Caki2 (cell line): Measurements from ENCODE around the gene COPS6. TPM values are rescaled to one million over a fixed set of nuclear protein-coding genes. Genes with fewer than 3 reads are reported as not detected.
"Not testable (repeated sequence)": the region's sequence is repeated elsewhere in the genome, so short reads cannot be mapped to it uniquely, and the experiment has no call there.

Source experiments
- DNase-seq: peaks from one replicate; pipeline ENCODE4 v3.0.0-alpha.2; 2015; ENCODE audit warnings: low read depth
- in situ Hi-C: cut with HindIII; loops from 2 replicates; pipeline ENCODE4 v1.10.0; 2016; ENCODE audit warnings: low sequenced_read_pairs, low pct_unique_long_range_greater_than_20kb, mixed read lengths
- total RNA-seq: library from RNA; depleted of rRNA; stranded (reverse); fragments of >200 nt; shearing (Covaris generic); gene quantifications from 2 replicates; pipeline ENCODE4 v1.2.3, GENCODE V29; 2014; ENCODE audit warnings: low replicate concordance

COPS6 gene
- total RNA-seq, 1 experiment from 2014 or later, result 92.5 TPM

DNA sequence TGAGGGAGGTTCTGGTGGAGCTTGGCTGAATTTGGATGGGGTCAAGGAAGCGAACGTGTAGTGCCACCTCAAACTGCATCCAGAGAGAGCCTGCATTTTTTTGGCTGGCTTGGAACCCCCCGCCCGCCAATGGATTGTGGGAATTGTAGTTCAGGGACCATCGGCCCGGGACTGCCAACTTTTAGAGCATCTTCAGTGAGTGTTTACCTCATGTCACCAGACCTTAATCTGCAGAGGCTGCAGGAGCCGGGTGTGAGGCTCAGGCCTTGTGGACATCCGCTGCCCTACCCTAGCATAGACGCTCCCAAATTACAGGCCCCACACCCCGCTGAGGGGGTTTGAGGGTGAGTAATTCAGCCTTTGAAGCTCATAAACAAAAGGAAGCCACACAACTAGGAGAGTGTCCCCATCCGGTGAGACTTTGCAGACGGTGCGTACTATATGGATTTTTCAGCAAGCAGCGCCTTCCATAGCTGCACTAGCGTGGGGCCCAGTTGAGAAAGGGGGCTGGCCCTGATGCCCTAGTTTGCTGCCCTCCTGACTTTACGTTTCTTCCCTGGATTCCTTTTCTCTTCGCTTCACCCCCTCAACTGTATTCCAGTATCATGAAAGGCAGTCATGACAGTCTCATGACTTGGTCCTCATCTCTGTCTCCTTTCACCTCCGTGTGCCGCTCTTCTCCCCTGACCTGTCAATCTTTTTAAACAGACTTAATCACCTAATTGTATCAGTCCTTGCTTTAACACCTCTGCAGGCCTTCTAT lies 31.4 kb downstream of the COPS6 start:
- in situ Hi-C loops, result no loop called here
- DNase-seq, result no peak

GRCh38 chr7:100120733-100121036 lies 31.9 kb downstream of the COPS6 start:
- in situ Hi-C loops, result no loop called here
- no peak for DNase-seq

DNA sequence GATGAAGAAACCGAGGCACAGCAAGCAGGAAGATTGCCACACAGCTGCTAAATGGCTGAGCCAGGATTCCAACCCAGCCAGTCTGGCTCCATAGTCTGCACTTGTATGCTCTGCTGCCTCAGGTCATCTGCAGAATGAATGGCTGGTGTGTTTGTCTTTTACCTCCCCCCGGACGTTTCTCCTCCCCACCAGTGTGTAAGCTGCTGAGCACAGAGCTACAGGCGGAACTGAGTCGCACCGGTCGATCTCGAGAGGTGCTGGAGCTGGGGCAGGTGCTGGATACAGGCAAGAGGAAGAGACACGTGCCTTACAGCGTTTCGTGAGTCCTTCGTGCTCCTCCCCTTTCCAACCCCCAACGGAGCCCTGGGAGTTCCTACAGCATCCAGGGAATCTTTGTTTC lies 33.3 kb downstream of the COPS6 start:
- in situ Hi-C loops, result no loop called here
- DNase-seq, result no peak

DNA sequence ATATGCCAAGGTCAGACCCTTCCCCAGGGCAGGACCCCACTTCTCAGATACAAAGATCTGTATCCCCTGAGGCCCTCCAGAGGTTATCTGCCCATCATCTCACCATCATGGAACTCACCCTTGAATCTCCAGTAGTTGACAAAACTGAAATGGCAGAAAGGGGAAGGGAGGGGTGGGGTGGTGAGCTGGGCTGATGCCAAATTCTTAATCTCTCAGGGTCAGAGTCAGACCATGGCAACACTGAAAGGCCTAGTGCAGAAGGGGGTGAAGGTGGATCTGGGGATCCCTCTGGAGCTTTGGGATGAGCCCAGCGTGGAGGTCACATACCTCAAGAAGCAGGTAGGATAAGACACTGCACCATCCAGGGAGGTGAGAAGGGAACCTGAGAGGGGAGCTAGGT lies 33.8 kb downstream of the COPS6 start:
- in situ Hi-C loops, result no loop called here
- no peak for DNase-seq

- in situ Hi-C loops, result no loop called here
- no peak for DNase-seq
Measured at GRCh38 chr7:100124301-100125230, 35.8 kb downstream of the COPS6 start.

- in situ Hi-C loops, result no loop called here
- DNase-seq, result no peak
Measured at GRCh38 chr7:100126239-100126930, 37.6 kb downstream of the COPS6 start.

- in situ Hi-C loops, result no loop called here
- peak; percentile 81 for DNase-seq
Measured at GRCh38 chr7:100126931-100127865, 38.4 kb downstream of the COPS6 start, which contains the start of gene MBLAC1. TSS of gene MBLAC1 (plus strand) at chr7:100126967. CDS start at chr7:100127396, 429 bp downstream.

DNA sequence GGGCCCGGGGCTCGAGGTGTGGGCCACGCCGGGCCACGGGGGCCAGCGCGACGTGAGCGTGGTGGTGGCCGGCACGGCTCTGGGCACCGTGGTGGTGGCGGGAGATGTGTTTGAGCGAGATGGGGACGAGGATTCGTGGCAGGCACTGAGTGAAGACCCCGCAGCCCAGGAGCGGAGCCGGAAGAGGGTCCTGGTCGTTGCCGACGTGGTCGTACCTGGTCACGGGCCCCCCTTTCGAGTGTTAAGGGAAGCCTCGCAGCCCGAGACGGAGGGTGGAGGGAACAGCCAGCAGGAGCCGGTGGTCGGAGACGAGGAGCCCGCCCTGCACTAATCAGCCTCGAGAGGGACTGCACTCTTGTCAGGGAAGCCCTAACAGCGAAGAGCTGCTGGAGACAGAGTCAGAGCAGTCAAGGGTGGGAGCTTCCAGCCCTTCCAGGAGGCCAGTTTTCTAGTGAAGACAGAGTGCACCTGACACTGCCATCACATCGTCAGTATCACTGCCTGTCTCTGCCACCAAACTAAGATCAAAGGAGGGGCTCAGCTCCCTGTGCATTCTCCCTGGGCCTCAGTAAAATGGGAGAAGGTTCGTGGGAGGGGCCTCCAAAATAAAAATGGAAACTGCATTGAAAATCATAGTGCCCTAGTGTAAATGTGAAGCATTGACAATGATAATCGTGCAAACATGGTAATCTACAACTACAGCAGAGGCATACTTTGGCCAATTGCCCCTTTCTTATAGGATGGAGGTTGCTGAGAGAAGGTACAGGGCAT lies 39.3 kb downstream of the COPS6 start:
- in situ Hi-C loops, result no loop called here

DNA sequence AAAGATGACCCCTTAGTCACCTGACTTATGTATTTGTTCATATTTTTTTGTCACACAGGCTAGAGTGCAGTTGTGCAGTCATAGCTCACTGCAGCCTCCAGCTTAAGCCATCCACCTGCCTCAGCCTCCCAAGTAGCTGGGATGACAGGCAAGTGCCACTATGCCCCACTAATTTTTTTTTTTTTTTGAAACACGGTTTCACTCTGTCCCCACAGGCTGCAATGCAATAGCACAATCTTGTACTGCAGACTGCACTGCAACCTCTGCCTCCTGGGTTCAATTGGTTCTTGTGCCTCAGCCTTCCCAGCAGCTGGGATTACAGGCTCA lies 39.8 kb downstream of the COPS6 start:
- in situ Hi-C loops, result no loop called here
- no peak for DNase-seq

More for the DNA sequence above, 39.3 kb downstream of the COPS6 start:
- no peak for DNase-seq

GRCh38 chr7:100130220-100130607 lies 41.4 kb downstream of the COPS6 start:
- in situ Hi-C loops, result not testable (repeated sequence)

GRCh38 chr7:100130608-100131453 lies 42.1 kb downstream of the COPS6 start:
- in situ Hi-C loops, result no loop called here
- peak; percentile 45 for DNase-seq

More at GRCh38 chr7:100130220-100130607, 41.4 kb downstream of the COPS6 start:
- not testable (repeated sequence) for DNase-seq

GRCh38 chr7:100132126-100132525 lies 43.4 kb downstream of the COPS6 start:
- in situ Hi-C loops, result no loop called here

DNA sequence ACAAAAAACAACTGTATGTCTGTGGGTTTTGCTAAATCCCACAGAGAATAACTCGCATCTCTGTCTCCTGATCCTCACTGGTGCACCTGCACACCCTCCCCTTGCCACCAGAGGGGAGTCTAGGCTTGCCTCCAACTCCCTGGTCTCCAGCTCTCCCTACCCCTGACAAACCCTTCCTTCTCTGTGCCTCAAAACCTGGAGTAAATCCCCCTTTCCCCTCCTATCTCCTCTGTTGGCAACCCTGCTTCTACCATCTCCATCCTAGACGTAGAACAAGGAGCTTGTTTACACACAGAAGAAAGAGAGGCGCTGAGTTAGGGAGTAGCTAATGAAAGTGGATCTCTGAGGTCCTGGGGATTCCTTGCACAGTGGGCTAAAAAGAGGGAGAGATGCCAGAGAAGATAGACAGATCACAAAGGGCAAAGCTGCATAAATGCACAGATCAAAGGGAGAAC lies 44.0 kb downstream of the COPS6 start:
- DNase-seq, result peak; percentile 56
- in situ Hi-C loops, result no loop called here

More at GRCh38 chr7:100132126-100132525, 43.4 kb downstream of the COPS6 start:
- DNase-seq, result no peak

- in situ Hi-C loops, result no loop called here
- no peak for DNase-seq
Measured at GRCh38 chr7:100137851-100138760, 49.3 kb downstream of the COPS6 start.

DNA sequence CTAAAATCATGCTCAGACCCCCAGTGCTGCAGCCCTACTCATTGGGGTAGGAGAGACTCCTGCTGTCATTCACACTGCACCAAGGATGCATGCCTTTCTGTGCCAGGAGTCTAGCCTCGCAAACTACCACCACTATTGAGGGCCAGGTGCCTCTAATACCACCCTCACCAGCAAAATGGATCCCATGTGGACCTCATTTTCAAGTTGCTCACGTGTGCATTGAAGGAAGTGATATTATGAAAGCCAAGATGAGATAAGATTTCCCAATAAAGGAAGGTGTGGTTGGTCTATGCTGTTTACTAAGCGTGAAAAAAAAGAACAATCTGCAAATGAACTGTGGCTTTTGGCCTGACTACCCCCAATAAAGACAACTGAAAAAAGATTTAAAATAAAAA lies 52.8 kb downstream of the COPS6 start:
- in situ Hi-C loops, result no loop called here

More for the DNA sequence above, 52.8 kb downstream of the COPS6 start:
- no peak for DNase-seq
